GM19043 (cell line): Measurements from ENCODE around the gene TNS2.

Experiments
- ATAC-seq: cut with Tn5 transposase; IDR thresholded peaks from one replicate; pipeline ENCODE4 v1.9.1; 2021; ENCODE audit warnings: low read depth; ENCODE audit not compliant: unreplicated experiment

TNS2 gene

DNA sequence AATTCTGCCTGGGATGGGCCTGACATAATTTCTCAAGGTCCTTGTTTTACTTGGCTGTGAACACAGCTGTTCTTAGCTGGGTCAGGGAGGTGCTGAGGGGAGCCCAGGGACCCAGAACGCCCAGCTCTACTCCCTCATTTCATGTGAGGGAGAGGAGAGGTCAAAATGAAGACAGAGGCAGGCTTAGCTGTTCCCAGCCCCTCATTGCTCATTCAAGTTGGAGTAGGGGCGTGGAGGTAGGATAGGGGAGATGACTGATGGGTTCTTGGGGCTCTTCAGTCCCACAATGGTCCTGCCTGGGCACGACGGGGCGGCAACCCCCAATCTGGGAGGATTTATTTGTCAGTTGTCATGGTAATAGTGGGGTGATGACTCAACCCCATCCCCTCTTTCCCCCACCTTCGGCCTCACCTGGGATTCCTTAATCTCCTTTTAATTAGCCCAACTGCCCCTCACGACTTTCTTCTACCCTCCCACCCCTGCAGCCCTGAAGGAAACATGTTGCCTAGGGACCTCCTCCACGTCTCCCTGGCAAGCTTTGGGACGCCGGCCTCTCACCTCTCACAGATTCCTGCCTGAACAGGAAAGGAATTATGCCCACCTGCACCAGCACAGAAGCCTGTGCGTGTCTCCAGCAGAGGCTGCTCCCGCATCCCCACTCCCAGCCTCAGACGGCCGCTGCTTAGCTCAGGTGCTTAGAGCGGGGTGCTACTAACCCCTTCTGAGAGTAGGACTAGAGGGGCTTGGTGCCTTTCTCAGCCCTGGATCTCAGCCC is 19.1 kb downstream of the TNS2 start:
- no peak for ATAC-seq

DNA sequence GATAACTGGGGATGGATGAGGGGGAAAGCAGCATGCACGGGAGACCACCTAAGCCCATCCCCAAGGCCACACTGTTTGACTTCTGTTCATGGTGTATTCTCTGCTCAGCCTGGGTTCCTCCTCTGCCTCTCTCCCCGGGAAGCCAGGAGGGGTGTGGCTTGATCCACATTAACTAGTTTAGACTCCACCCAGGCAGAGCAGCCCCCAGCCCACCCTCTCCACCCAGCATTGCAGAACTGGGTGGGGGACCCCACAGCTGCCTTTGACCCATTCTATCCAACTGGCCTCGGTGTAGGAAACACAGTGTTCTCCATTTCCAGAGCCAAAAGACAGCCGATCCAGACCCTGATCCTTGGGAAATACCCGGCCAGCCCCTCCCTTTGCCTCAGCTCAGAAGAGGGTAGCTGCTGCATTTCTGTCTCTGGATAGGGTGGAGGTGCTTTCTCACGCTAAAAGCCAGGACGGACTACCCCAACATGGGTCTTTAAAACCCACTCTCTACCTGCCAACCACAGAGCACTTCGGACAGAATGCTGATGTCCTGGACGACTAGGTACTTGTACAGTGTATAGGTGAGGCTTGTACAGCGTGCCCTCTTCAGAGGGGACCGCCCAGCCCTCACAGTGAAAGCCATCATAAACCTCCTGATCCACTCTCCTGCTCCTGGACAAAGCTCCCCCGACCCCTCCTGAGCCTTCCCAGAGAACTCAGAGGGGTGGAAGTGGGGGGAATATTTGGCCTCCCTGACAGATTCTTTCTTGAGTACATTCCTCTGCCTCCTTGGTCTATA is 20.0 kb downstream of the TNS2 start:
- ATAC-seq: no peak

DNA sequence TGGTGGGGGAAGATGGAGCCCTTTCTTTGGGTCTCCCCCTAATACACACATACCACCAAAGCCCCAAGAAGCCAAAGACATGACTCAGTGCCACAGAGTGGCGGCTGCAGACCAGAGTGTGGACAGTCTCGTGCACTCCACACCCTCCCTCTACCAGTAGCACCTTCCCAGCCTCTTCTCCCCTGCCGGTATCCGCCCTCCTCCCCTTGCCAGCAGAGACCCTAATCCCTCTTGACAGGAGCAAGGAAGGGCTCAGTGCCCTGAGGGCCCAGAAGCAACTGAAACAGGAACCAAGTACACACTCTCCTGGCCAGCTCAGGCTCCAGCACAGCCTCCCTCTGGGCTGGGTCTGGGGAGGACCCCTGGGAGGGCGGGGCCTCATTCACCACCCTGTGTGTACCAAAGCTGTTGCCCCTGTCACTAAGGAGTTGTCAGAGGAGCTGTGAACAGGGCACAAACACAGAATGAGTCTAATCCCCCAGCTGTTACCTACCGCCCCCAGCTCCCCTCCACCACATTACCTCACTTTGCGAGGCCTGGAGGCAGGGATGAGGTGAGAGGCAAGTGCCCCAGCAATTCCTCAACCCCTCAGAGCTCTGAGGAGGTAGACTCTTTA is 21.1 kb downstream of the TNS2 start:
- ATAC-seq: no peak

DNA sequence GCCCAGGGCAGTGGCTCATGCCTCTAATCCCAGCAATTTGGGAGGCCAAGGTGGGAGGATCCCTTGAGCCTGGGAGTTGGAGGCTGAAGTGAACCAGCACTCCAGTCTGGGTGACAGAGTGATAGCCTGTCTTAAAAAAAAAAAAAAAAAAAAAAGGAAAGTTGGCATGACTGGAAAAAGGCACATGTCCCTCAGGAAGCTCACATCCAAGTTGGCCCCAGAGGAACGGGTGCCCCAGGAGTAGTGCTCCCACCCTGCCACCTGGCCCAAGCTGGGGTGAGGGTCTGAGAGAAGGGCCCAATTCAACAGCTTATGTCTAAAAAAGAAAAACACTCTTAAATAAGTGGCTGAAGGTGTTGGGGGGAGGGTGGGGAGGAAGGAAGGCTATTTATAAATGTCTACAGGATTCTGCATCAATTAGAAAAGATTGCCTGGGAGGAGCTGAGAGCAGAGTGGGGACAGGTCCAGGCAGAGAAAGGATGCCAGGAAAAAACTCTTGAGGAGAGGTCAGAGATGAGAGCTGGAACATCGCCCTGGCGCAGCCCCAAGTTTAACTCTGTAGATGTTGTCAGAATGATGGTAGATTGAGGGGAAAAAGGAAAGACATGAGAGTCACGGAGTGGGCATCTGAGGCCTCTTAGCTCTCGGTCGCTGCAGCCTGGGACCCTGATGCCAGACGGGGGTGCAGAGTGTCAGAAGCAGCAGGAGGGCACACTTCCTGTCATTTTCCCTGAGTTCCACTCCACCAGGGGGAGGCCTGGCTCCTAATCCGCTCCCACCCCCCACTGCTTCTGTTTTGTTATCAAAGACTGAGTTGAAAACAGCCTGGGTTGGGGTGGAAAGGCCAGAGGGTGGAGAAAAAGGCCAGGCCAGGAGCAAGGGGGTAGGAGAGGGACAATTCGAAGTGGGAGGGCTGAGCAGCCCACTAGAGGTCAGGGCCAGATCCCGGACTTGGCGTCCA is 22.0 kb downstream of the TNS2 start:
- no peak for ATAC-seq

DNA sequence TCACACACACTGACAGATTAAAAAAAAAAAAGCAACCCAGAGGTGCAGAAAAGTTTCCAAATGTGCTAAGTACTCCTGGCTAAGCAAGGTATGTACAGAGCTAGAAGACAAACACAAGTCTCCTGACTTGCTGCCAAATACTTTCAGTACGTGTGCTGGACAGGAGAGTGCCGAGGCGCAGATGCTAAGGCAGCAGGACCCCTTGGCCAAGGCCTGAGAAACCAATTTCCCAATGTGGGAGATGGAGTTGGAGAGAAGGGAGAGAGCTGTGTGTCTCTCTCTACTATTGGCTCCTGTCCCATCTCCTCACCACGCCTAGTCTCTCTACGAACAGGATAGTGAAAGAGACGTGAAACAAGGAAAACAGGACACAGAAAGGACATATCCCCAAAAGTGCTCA is 24.0 kb downstream of the TNS2 start:
- ATAC-seq: no peak

DNA sequence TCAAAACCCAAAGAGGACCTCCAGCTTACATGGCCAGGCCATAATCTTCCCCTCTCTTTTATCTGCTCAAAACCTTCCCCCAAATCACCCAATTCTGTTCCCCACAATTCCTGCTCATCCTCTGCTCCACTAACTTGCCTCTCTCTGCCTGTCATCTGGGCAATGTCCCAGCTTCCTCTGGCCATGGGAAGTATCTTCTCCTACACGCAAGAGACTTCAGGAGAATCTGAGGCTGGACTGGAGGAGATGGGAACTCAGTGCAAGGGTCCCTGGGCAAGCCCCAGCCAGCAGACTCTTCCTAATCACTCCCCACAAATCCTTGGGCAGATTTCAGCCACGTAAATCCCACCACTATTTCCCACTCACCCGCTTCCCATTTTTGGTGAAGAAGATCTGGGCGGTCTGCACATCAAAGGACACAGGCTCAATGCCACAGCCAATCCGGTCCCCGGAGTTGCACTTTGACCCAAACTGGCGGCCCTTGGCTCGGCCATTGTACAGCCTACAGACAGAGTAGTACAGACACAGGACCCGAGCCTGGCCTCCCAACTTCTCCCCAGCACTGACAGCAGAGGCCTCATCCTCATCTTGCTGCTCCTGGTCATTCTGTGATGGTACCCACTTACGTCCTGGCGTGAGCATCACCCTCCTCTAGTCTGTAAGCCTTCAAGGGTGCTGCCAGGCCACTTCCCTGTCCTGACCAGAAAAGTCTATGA is 24.6 kb downstream of the TNS2 start:
- no peak for ATAC-seq

DNA sequence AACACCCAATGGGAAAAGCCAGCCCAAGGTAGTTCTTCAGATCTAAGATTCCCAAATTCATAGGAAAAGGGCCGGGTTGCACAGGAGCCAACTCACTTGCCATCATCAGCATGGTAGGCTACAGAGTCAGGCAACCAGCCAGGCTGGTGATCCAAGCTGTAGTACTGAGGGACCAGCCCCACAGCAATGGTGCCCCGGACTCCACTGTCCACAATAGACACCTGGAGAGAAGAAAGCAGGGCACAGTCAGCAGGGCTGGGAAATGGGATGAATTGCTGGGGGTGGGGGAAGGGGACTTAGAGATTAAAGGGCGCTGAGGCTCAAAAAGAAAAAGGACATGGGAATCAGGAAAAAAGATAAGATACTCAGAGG is 25.1 kb downstream of the TNS2 start:
- ATAC-seq: no peak

DNA sequence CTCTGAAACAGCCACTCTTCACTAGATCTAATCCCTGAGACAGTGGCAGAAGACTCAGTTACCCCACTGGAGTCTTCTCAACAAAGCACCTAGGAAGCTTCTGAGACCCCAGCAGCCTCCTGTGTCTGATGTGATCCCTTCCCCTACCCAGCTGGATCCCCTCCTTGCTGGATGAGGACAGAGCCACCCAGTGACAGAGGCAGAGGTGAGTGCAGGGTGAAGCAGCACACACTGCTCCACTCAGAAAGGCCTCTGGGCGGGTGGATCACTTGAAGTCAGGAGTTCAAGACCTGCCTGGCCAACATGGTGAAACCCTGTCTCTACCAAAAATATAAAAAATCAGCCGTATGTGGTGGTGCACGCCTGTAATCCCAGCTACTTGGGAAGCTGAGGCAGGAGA is 26.6 kb downstream of the TNS2 start:
- ATAC-seq: no peak

DNA sequence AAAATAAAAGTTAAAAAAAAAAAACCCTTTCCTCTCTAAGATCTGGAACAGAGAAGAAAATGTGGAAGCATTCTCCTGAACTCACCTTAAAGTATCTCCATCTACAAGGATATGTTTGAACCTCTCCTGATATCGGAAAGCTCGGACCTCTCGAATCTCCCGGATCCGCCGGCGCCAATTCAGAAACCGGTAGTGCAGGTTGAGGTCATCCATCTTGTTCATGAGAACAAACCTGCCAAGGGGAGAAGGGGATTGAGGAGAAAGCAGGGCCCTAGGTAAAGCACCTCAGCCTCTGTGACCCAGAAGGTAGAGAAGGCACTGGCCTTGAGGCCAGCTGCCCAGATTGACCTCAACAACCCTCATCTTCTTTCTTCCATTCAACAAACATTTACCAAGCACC is 27.2 kb downstream of the TNS2 start:
- ATAC-seq: no peak

DNA sequence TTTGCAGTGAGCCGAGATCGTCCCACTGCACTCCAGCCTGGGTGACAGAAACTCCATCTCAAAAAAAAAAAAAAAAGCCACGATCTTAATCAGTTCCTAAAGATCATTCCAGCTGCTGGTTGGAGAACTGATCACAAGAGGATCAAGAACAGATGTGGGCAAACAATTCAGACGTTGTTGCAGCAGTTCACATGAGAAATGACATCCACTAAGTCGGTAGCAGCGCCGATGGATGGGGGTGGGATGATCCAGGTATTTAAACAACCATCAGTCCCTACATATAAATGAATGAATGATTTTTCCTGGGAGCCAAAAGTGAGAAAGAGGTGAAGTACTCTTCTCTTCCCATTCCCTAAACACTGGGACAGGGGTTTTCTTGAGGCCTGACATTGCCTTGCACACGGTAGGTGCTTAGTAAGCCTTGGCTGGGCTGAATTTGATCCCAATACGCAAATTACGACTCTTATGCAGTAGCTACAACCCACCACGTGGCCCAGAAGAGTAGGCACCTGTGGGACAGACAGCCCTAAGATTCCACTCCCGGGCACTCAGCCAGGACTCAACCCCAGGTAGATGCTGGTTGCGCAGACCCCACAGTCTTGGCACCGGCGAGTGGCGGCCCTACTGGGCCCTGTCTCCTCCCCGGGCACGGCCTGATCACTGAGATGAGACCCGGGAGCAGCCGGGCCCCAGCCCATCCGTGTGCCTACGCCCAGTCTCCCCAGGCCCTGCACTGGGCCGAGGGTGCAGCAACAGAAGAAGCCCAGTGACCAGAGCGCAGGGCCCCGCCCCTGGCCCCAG is 28.8 kb downstream of the TNS2 start:
- peak; percentile 2 for ATAC-seq

DNA sequence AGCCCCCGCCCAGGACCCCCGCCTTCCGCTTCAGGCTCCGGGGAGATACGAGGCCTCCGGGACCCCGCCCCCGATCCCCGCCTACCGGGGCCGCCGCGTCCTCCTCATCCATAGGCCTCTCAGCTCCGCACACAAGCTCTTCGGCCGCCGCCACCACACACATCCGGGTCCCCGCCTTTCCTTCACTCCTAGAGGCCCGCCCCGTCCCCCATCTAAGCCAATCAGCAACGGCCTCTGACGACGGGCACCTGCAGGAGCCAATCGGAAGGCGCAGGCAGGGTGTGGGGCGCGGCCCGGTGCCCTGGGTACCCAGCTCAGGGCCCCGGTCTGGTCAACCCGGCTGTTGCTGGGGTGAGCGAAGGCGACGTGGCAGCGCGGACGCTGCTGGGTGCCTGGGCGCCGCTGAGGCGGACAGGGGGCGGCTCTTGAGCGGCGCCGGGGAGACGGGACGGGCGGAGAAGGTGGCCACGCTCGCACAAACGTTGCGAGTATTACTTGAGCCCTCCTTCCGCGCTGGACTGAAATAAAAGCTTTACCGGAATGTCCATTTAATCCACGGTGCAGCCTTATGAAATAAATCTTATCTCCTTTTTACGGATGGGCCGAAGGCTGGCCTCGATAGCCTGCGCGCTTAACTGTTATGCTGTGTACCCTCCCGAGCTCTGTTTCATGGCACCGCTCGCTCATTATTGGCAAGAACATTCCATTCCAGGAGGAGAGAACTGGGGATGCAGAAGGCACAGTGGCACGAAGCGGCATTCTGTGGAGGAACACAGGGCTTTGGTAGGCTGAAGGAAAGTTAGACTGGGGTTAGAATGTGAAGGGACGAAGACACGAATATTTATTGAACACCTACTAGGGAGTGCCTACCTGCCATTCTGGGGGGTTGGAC is 29.6 kb downstream of the TNS2 start, which contains the start of gene SPRYD3:
Gene SPRYD3, minus strand, starts transcription at position 165 of the 892 bp plus-strand sequence. Its CDS starts 57 bp downstream, at position 108.
- ATAC-seq: peak; percentile 98

DNA sequence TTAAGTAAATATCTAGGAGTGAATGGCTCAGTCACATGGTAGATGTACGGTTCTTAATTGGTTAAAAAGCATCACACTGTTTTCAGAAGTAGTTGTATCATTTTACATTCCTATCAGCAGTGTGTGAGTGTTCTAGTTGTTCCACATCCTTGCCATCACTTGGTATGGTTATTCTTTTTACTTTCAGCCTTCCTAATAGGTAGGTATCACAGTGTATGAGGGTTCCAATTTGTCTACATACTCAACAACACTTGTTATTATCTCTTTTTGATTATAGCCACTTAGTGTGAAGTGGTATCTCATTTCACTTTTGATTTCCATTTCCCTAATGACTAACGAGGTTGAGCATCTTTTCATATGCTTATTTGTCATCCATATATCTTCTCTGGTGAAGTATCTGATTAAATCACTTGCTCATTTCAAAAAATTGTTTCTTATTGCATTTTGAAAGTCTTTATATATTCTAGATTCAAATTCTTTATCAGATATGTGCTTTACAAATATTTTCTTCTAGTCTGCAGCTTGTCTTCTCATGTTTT is 32.8 kb downstream of the TNS2 start:
- no peak for ATAC-seq

DNA sequence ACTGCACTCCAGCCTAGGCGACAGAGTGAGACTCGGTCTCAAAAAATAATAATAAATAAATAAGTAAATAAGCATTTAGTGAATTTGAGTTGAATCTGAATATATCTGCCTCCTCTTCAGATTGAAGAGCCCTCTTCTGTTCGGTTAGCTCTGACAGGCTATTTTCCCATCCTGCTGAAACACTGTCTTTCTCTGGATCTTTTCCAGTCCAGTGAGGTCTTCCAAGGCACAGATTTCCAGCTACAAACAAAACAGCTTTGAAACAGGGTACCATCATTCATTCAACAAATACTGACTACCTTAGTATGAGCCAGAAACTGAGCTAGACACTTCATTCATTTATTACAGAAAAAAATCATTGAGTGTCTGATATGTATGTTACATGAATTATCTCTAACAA is 36.5 kb downstream of the TNS2 start:
- ATAC-seq: no peak

DNA sequence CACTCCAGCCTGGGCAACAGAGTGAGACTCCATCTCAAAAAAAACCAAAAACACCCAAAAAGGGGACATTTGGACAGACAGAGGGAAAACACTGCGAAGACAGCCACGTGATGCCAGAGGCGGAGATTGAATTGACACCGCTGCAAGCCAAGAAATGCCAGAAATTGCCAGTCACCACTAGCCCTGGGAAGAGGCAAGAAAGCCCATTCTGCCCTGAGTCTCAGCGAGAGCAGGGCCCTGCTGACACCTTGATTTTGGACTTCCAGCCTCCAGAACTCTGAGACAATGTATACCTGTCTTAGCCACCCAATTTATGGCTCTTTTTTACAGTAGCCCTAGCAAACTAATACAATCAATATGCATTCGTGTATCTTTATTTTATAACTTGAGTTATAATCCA is 40.2 kb downstream of the TNS2 start:
- no peak for ATAC-seq

DNA sequence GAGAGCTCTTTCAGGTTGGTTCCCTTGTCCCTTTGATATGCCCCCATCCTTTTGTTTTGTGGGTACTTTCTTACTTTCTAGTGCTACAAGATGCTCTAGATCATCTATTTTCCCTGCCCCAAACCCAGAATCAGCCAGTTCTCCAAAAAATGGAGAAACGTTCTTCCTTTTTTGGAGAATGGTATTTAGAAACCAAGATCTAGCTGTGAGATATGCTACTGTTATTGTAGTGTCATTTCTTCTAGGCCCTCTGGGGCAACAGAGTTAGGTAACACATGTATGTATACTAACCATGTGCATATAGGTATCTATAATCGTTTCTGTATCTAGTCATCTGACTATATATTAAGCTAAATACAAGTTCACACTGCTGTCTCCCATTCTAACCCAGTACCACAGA is 40.7 kb downstream of the TNS2 start:
- ATAC-seq: no peak

DNA sequence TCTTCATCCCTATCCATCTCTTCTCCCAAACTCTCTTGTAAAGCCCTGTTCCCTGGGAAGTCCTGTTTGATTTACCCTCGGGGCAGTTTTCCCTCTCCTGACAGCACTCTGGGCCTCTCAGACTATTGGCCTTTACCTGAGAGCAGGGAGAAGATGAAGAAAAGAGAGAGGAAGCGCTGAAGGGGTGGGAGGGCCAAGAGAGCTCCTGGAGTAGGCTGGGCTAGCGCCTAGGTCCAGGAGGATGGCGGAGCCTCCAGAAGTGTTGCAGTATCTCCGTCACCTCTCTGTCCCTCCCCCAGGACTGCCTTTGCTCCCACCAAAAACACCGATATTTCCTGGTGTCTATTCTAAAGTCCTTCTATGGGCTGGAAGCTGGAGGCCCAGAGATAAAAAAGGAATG is 41.9 kb downstream of the TNS2 start:
- ATAC-seq: no peak

DNA sequence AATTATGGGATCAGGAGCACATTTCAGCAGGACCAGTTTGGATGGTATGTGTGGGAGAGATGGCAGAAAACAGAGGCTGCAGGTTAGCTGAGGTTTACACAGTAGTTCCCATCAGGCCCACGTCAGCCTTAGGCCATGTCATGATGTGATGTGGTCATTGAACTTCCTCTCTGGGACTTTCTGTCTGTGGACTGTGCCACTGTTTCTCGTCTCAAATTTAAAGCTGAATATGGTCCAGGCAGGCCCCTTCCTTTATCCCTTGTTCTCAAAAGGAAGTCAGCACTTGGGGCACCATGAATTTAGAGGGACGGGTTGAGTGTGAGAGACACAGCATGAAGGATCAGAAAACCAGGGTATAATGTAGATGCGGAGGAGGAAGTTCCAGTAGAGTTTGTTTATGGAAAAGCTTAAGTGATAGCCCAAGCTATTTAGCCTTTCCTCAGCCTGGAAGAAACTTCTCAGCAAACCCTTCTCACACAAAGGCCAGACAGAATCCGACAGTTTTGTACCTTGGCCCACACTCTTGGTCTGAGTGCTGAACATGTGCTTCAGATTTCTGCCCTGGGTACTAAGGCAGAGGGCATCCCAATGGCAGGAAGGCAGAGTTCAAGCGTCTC is 44.0 kb downstream of the TNS2 start:
- ATAC-seq: no peak
